GM21447 (cell line): ENCODE measurements around the gene SNX11.

Experiments
- ATAC-seq: cut with Tn5 transposase; IDR thresholded peaks from one replicate; pipeline ENCODE4 v1.9.1; 2021; ENCODE audit not compliant: unreplicated experiment

The SNX11 gene

GRCh38 chr17:48161127-48161905, 53.8 kb downstream of the SNX11 start:
- ATAC-seq = no peak

GRCh38 chr17:48162306-48162934, 54.9 kb downstream of the SNX11 start:
- ATAC-seq = no peak

GRCh38 chr17:48162946-48163506, 55.5 kb downstream of the SNX11 start:
- no peak for ATAC-seq

- no peak for ATAC-seq
These were observed 56.2 kb downstream of the SNX11 start for GRCh38 chr17:48163809-48164208.

GRCh38 chr17:48169926-48170325, 62.4 kb downstream of the SNX11 start:
- ATAC-seq = no peak
